ENCODE results near the gene FBLN7.

FBLN7 gene

DNA sequence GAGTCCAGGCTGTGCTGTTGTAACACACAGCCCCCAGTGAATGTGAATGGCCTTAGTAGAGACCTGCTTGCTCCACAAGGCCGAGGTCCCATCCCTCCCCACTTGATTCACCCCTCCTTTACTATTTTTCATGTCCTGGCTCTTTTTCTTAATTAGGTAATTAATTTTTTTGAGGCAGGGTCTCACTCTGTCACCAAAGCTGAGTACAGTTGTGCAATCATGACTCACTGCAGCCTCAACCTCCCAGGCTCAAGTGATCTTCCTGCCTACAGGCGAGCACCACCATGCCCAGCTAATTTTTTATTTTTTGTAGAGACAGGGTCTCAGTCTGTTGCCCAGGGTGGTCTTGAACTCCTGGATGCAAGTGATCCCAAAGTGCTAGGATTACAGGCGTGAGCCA, 19.3 kb downstream of the FBLN7 start:
- no peaks in the 10 kb centered on the region for H3K9me3 ChIP-seq (ENCODE audit: control insufficient read depth, insufficient read depth, low read length)
- H3K27ac ChIP-seq (ENCODE audit: low read length) = no peak overlapping the region
- no CpG with 5 or more reads among the region's 3 CpGs for WGBS (ENCODE audit: insufficient coverage, insufficient read length)
- peaks cover 2% of the 10 kb centered on the region; the same call in 1 of the 2 replicates for H3K4me1 ChIP-seq (ENCODE audit: control insufficient read depth, insufficient read depth, low read length)
- DNase-seq (ENCODE audit: low read depth, low spot score) = no peak
- H3K27me3 ChIP-seq (ENCODE audit: control insufficient read depth, insufficient read depth, low read length) = no peaks in the 10 kb centered on the region
- H3K36me3 ChIP-seq (ENCODE audit: control insufficient read depth, insufficient read depth, low read length) = no peaks in the 10 kb centered on the region
- no peak overlapping the region for H3K4me3 ChIP-seq (ENCODE audit: low read length)

DNA sequence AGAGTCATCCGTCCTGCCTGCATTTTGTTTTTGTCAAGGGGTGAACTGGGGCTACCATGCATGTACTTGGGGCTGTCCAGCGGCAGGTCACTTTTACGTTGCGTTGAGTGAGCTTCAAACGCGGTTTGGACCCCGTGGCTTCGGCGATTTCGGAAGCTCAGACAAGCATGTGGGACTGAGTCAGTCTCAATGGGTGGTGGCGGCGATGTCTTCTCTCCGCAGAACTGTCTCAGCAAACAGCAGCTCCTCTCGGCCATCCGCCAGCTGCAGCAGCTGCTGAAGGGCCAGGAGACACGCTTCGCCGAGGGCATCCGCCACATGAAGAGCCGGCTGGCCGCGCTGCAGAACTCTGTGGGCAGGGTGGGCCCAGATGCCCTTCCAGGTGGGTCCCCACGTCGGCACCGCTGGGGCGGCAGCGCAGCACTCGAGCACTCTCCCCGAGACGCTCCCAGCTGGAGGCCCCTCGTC, 21.3 kb downstream of the FBLN7 start:
- H3K27me3 ChIP-seq (ENCODE audit: control insufficient read depth, insufficient read depth, low read length) = no peaks in the 10 kb centered on the region
- DNase-seq (ENCODE audit: low read depth, low spot score) = no peak
- H3K4me1 ChIP-seq (ENCODE audit: control insufficient read depth, insufficient read depth, low read length) = peaks cover 1% of the 10 kb centered on the region; the same call in 1 of the 2 replicates
- H3K4me3 ChIP-seq (ENCODE audit: low read length) = no peak overlapping the region
- no CpG with 5 or more reads among the region's 31 CpGs for WGBS (ENCODE audit: insufficient coverage, insufficient read length)
- H3K27ac ChIP-seq (ENCODE audit: low read length) = no peak overlapping the region
- no peaks in the 10 kb centered on the region for H3K36me3 ChIP-seq (ENCODE audit: control insufficient read depth, insufficient read depth, low read length)
- H3K9me3 ChIP-seq (ENCODE audit: control insufficient read depth, insufficient read depth, low read length) = no peaks in the 10 kb centered on the region

DNA sequence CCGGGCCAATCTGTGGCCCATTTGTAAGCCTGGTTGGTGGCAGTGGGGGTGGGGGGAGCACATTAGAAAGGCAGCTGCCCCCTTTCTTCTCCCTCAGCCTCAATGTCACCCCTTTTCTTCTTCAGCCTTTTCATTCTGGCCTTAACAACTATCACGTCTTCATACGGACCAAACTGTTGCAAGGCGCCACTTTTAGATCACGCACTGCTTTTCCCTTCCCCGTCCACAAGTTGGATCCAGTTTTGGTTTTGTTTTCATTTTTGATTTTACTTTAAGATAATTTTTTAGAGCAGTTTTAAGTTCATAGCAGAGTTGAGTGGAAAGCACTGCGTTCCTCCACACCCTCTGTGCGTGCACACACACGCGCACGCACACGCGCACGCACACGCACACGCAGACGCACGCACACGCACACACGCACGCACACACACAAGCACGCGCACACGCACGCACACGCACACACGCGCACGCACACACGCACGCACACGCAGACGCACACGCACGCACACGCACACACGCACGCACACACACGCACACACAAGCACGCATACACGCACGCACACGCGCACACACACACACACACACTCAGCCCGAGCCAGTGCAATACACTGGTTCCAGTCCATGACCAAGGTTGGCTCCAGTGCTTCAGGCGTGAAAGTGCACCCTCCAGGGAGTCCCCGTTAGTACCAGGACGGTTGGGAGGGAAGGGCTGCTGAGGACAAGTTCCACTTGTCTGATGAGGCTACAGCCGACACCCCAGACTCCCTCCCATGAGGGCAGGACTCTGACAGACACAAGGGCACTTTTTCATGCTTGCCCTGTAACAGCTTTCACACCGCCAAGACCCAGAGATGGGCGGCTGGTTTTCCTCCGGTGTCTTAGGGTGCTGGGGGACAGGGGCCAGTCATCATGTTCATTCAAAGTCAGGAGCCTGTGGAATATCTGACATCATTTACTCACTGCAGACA, 22.4 kb downstream of the FBLN7 start:
- Histone ChIP-seq H3K27me3 (ENCODE audit: control insufficient read depth, insufficient read depth, low read length) (no peaks in the 10 kb centered on the region), H3K9me3 (ENCODE audit: control insufficient read depth, insufficient read depth, low read length) (no peaks in the 10 kb centered on the region), H3K4me3 (ENCODE audit: low read length) (no peak overlapping the region), H3K4me1 (ENCODE audit: control insufficient read depth, insufficient read depth, low read length) (no peaks in the 10 kb centered on the region; the same call in 1 of the 2 replicates), H3K27ac (ENCODE audit: low read length) (no peak overlapping the region), H3K36me3 (ENCODE audit: control insufficient read depth, insufficient read depth, low read length) (no peaks in the 10 kb centered on the region)
- no peak for DNase-seq (ENCODE audit: low read depth, low spot score)
- WGBS (ENCODE audit: insufficient coverage, insufficient read length) = no CpG with 5 or more reads among the region's 52 CpGs

DNA sequence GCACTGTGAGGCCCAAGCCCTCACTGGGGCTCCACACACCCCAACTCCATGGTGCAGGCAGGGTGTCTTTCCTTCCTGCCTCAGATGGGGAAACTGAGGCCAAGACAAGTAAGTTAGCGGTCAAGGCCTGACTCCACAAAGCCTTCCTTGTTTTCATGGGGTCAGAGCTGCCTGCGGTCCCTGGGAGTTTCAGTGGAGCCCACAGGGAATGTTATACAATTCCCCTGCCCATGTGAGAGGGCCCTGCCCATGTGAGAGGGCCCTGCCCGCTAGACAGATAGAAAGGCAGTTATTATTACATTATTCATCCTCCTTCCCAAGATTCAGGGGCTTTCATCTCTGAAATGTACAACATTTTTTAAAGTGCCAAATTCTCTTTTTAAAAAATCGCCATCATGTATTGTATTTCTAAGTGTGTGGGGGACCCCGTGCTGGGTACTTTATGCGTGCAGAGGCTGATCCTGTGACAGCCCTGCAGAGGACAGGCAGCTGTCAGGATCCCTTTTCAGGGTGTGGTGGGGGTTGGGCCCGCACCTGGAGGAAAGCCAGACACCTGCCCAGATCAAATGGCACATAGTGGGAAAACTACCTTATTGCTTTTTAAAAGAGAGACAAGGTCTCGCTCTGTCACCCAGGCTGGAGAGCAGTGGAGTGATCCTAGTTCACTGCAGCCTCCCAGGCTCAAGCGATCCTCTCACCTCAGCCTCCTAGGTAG, 23.4 kb downstream of the FBLN7 start:
- no peaks in the 10 kb centered on the region; the same call in 1 of the 2 replicates for H3K4me1 ChIP-seq (ENCODE audit: control insufficient read depth, insufficient read depth, low read length)
- H3K4me3 ChIP-seq (ENCODE audit: low read length) = no peak overlapping the region
- WGBS (ENCODE audit: insufficient coverage, insufficient read length) = no CpG with 5 or more reads among the region's 9 CpGs
- no peaks in the 10 kb centered on the region for H3K36me3 ChIP-seq (ENCODE audit: control insufficient read depth, insufficient read depth, low read length)
- H3K27me3 ChIP-seq (ENCODE audit: control insufficient read depth, insufficient read depth, low read length) = no peaks in the 10 kb centered on the region
- H3K9me3 ChIP-seq (ENCODE audit: control insufficient read depth, insufficient read depth, low read length) = no peaks in the 10 kb centered on the region
- H3K27ac ChIP-seq (ENCODE audit: low read length) = no peak overlapping the region
- DNase-seq (ENCODE audit: low read depth, low spot score) = no peak

DNA sequence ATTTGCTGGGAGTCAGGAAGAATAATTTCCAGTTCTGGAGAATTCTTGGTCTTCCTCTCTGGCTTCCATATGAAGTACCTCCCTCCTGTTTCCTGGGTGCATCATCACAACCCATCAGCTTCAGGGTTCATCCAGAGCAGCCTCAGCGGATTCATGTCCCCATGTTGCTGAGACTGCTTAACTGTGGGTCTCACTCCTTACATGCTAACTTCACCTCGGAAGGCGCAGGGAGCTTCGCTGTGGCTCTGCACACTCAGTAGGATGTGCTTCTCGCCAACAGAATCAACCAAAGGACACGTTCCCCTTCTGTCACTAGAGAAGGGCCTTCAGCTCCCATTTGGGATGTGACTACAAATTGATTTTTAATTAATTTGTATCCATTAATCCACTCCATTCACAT, 24.2 kb downstream of the FBLN7 start:
- DNase-seq (ENCODE audit: low read depth, low spot score) = no peak
- no CpG with 5 or more reads among the region's 6 CpGs for whole genome bisulfite sequencing (ENCODE audit: insufficient coverage, insufficient read length)
- H3K27ac ChIP-seq (ENCODE audit: low read length) = no peak overlapping the region
- no peaks in the 10 kb centered on the region for H3K9me3 ChIP-seq (ENCODE audit: control insufficient read depth, insufficient read depth, low read length)
- H3K4me3 ChIP-seq (ENCODE audit: low read length) = no peak overlapping the region
- H3K4me1 ChIP-seq (ENCODE audit: control insufficient read depth, insufficient read depth, low read length) = no peaks in the 10 kb centered on the region; the same call in 1 of the 2 replicates
- H3K36me3 ChIP-seq (ENCODE audit: control insufficient read depth, insufficient read depth, low read length) = no peaks in the 10 kb centered on the region
- no peaks in the 10 kb centered on the region for H3K27me3 ChIP-seq (ENCODE audit: control insufficient read depth, insufficient read depth, low read length)

DNA sequence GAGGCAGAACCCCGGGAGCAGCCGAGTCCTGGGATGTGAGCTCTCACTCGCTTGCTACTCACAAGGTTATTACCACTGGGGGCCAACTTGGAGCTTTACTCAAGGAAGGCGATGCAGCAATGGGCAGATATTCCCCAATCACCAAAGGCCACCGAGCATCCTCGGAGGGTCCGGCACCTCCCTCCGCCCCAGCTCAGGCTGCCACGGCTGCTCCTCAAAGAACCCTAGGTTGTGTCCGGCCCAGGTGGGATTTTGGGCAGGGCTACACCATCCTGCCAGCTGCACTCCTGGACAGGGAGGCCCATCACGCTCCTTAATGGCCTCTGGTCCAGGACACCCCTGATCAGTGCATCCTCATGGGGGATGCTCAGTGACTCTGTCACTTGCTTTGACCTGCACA, 24.8 kb downstream of the FBLN7 start:
- whole genome bisulfite sequencing (ENCODE audit: insufficient coverage, insufficient read length) = no CpG with 5 or more reads among the region's 11 CpGs
- no peak for DNase-seq (ENCODE audit: low read depth, low spot score)
- Histone ChIP-seq H3K9me3 (ENCODE audit: control insufficient read depth, insufficient read depth, low read length) (no peaks in the 10 kb centered on the region), H3K27ac (ENCODE audit: low read length) (no peak overlapping the region), H3K4me1 (ENCODE audit: control insufficient read depth, insufficient read depth, low read length) (no peaks in the 10 kb centered on the region; the same call in 1 of the 2 replicates), H3K4me3 (ENCODE audit: low read length) (no peak overlapping the region), H3K27me3 (ENCODE audit: control insufficient read depth, insufficient read depth, low read length) (no peaks in the 10 kb centered on the region), H3K36me3 (ENCODE audit: control insufficient read depth, insufficient read depth, low read length) (no peaks in the 10 kb centered on the region)

DNA sequence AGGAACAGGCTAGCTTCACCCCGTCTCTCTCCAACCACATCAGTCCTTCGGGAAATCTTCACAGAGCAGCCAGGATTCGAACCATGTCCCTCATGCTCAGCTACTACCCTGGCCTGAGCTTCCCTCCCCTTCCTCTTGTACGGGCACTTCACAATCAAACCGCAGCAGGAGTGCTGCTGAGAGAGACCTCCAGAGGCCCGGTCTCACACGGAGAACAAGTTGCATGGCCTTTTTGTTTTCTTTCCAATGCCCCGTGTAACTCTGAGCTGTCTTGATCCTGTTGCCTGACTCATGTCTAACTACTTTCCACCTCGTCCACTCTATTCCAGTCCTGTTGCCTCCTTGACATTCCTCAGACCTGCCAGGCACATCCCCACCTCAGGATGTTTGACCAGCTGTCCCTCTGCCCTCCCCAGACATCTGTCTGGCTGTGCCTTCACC, 25.4 kb downstream of the FBLN7 start:
- Histone ChIP-seq H3K4me3 (ENCODE audit: low read length) (no peak overlapping the region), H3K36me3 (ENCODE audit: control insufficient read depth, insufficient read depth, low read length) (no peaks in the 10 kb centered on the region), H3K27ac (ENCODE audit: low read length) (no peak overlapping the region), H3K4me1 (ENCODE audit: control insufficient read depth, insufficient read depth, low read length) (no peaks in the 10 kb centered on the region; the same call in 1 of the 2 replicates), H3K27me3 (ENCODE audit: control insufficient read depth, insufficient read depth, low read length) (no peaks in the 10 kb centered on the region), H3K9me3 (ENCODE audit: control insufficient read depth, insufficient read depth, low read length) (no peaks in the 10 kb centered on the region)
- DNase-seq (ENCODE audit: low read depth, low spot score) = no peak
- WGBS (ENCODE audit: insufficient coverage, insufficient read length) = no CpG with 5 or more reads among the region's 9 CpGs

DNA sequence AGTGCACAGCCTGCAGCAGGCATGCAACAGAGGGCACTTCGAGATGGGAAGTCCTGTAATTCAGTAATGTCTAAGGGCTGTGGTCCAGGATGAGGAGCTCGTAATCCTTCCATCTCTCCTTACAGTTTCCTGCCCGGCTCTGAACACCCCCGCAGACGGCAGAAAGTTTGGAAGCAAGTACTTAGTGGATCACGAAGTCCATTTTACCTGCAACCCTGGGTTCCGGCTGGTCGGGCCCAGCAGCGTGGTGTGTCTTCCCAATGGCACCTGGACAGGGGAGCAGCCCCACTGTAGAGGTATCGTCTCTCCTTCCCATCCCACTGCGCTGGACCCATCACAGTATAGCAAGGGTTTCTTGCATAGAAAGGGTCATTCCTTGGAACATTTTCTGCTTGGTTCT, 26.7 kb downstream of the FBLN7 start:
- Histone ChIP-seq H3K9me3 (ENCODE audit: control insufficient read depth, insufficient read depth, low read length) (no peaks in the 10 kb centered on the region), H3K4me1 (ENCODE audit: control insufficient read depth, insufficient read depth, low read length) (no peaks in the 10 kb centered on the region; the same call in 1 of the 2 replicates), H3K27ac (ENCODE audit: low read length) (no peak overlapping the region), H3K4me3 (ENCODE audit: low read length) (no peak overlapping the region), H3K27me3 (ENCODE audit: control insufficient read depth, insufficient read depth, low read length) (no peaks in the 10 kb centered on the region), H3K36me3 (ENCODE audit: control insufficient read depth, insufficient read depth, low read length) (no peaks in the 10 kb centered on the region)
- WGBS (ENCODE audit: insufficient coverage, insufficient read length) = no CpG with 5 or more reads among the region's 11 CpGs
- no peak for DNase-seq (ENCODE audit: low read depth, low spot score)

DNA sequence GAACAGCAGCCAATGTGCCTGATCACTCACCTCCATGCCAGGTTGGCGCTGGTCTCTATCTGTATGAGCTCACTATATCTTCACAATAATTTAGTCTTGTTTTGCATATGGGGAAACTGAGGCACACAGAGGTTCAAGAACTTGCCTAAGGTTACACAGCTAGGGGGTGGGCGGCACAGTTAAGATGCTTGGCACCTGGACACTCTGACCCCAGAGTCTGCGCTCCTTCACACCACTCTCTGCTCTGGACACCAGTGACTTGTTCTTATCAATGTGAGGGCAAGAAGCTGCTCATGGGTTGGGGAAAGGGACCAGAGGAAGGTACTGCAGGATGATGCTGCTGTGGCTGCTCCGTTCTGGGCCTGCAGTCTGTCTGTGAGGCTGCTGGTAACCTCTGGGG, 27.1 kb downstream of the FBLN7 start:
- no peak for DNase-seq (ENCODE audit: low read depth, low spot score)
- Histone ChIP-seq H3K27me3 (ENCODE audit: control insufficient read depth, insufficient read depth, low read length) (no peaks in the 10 kb centered on the region), H3K4me1 (ENCODE audit: control insufficient read depth, insufficient read depth, low read length) (no peaks in the 10 kb centered on the region; the same call in 1 of the 2 replicates), H3K36me3 (ENCODE audit: control insufficient read depth, insufficient read depth, low read length) (no peaks in the 10 kb centered on the region), H3K27ac (ENCODE audit: low read length) (no peak overlapping the region), H3K9me3 (ENCODE audit: control insufficient read depth, insufficient read depth, low read length) (no peaks in the 10 kb centered on the region), H3K4me3 (ENCODE audit: low read length) (no peak overlapping the region)
- WGBS (ENCODE audit: insufficient coverage, insufficient read length) = no CpG with 5 or more reads among the region's 4 CpGs

DNA sequence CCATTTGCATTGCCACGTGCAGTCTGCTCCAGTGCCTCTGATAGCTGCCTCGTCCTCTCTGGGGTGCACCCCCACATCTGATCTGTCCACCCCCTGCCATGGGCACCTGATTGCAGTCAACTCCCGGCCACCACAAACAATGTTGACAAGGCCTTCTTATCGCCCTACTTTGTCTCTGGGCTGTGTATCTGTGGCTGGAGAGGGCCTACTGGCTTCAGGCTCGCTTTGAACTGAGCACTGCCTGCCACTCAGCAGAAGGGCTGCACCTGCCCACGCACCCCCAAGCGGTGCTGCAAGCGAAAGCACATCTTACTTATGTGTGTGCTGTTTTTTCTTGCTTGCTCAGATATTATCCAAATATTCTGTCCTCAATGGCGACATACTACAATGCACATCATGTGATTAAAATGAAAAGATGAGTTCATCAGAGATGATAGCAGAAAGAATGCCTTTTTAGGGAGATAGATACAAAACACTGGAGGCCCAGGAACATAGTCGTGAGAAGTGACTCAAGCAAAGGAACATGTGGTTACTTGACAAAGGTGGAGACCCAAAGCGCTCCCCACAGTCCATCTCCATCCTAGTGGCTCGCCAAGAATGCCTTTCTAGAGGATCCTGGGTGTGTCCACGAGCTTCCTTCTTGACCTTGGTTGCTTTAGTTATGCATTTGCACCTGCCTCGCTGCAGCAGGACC, 28.8 kb downstream of the FBLN7 start:
- no CpG with 5 or more reads among the region's 14 CpGs for WGBS (ENCODE audit: insufficient coverage, insufficient read length)
- Histone ChIP-seq H3K27ac (ENCODE audit: low read length) (no peak overlapping the region), H3K9me3 (ENCODE audit: control insufficient read depth, insufficient read depth, low read length) (no peaks in the 10 kb centered on the region), H3K36me3 (ENCODE audit: control insufficient read depth, insufficient read depth, low read length) (no peaks in the 10 kb centered on the region), H3K4me3 (ENCODE audit: low read length) (no peak overlapping the region), H3K27me3 (ENCODE audit: control insufficient read depth, insufficient read depth, low read length) (no peaks in the 10 kb centered on the region), H3K4me1 (ENCODE audit: control insufficient read depth, insufficient read depth, low read length) (no peaks in the 10 kb centered on the region; the same call in 1 of the 2 replicates)
- DNase-seq (ENCODE audit: low read depth, low spot score) = no peak
